Measurements from ENCODE around the gene YBX2. TPM values are rescaled to one million over a fixed set of nuclear protein-coding genes. Genes with fewer than 3 reads are reported as not detected.
"Not testable (repeated sequence)": the region's sequence is repeated elsewhere in the genome, so short reads cannot be mapped to it uniquely, and the experiment has no call there.

Gene YBX2
- total RNA-seq, 6 donors from 2014 or later = 0.14 to 2.2 (median 1.2) TPM; not detected in 1

DNA sequence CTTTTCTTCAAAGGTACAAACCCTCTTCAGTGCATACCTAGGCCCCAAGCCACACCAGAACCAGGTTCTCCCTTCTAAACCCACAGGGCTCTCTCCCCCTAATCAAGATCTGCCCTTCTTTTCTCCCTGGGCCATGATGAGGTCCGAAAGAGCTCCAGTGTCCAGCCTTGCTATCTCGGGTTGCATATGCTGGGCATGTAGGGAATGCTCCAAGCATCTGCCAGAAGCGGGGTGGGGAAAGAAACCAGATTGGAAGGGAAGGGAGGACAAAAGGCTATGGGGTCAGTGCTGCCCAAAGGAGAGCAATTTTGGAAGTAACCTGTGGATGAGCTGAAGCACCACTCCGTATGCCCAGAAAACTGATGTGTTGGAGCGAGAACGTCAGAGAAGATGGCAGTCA lies 45.2 kb downstream of the YBX2 start:
- H3K4me1 ChIP-seq = peaks cover 31 to 37% (median 33%) of the 10 kb centered on the region in 4 donors
- H3K36me3 ChIP-seq = peaks cover 3 to 31% (median 27%) of the 10 kb centered on the region in 4 donors
- no peaks in the 10 kb centered on the region for H3K9me3 ChIP-seq
- DNase-seq = no peak
- H3K4me3 ChIP-seq = peak overlapping the region in 1 of 4 donors; percentile 96
- TF ChIP-seq EP300 (IDR thresholded peaks at IDR 0.05) (no peak), POLR2A (IDR thresholded peaks at IDR 0.05) (no peak), POLR2AphosphoS5 (IDR thresholded peaks at IDR 0.05) (no peak)
- TF ChIP-seq, protein P1, sequence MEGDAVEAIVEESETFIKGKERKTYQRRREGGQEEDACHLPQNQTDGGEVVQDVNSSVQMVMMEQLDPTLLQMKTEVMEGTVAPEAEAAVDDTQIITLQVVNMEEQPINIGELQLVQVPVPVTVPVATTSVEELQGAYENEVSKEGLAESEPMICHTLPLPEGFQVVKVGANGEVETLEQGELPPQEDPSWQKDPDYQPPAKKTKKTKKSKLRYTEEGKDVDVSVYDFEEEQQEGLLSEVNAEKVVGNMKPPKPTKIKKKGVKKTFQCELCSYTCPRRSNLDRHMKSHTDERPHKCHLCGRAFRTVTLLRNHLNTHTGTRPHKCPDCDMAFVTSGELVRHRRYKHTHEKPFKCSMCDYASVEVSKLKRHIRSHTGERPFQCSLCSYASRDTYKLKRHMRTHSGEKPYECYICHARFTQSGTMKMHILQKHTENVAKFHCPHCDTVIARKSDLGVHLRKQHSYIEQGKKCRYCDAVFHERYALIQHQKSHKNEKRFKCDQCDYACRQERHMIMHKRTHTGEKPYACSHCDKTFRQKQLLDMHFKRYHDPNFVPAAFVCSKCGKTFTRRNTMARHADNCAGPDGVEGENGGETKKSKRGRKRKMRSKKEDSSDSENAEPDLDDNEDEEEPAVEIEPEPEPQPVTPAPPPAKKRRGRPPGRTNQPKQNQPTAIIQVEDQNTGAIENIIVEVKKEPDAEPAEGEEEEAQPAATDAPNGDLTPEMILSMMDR (IDR thresholded peaks at IDR 0.05) = no peak
- 85 to 86% methylated on average over 6 of the region's 6 CpGs for WGBS, 2 donors
- H3K27ac ChIP-seq = no peak overlapping the region
- no peaks in the 10 kb centered on the region for H3K27me3 ChIP-seq
- ATAC-seq (ENCODE audit: low FRiP score in 2 of 2) = no peak

DNA sequence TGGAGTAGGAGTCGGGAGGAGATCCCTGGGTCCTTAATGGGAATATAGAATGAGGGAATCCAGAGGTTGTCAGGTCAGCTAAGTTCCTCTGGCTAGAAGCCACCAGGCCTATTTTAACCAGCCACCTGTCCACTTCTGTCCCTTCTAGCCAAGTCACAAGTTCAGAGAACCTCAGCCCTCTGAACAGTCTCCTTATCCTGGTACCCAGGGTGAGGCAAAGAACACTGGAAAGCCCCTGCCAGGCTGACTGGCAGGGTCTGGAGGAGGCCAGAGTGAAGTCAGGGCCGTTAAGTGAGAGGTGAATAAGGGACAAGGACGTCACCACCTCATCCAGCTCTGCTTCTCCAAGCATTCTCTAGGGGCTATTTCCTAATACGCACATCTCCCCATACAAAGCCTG lies 45.6 kb downstream of the YBX2 start:
- TF ChIP-seq POLR2A (IDR thresholded peaks at IDR 0.05) (no peak), POLR2AphosphoS5 (IDR thresholded peaks at IDR 0.05) (no peak), EP300 (IDR thresholded peaks at IDR 0.05) (no peak)
- TF ChIP-seq, protein P1 (IDR thresholded peaks at IDR 0.05) = no peak
- Histone ChIP-seq H3K27ac (no peak overlapping the region), H3K9me3 (no peaks in the 10 kb centered on the region), H3K36me3 (peaks cover 0 to 33% (median 28%) of the 10 kb centered on the region in 4 donors), H3K4me1 (peaks cover 31 to 40% (median 34%) of the 10 kb centered on the region in 4 donors), H3K4me3 (no peak overlapping the region), H3K27me3 (no peaks in the 10 kb centered on the region)
- DNase-seq (no peak), ATAC-seq (ENCODE audit: low FRiP score in 2 of 2) (no peak)
- 67 to 82% methylated on average over 4 of the region's 4 CpGs for WGBS, 2 donors

DNA sequence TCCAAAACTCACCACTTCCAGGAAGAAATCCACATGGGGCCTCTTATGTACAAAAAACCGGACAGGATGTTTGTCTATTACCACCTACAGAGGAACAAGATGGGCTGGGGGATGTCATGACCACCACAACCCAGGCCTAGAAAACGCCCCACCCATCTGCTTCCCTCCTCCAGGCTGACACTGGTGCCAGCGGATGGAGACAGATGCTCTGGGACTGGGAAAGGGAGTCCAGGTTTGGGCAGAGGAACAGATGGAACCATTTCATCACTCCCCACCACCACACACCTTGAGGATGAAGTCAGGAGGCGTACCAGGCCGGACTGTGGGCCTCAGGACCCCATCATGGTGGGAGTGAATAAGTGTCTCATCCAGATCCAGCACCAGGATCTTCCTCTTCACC lies 47.7 kb downstream of the YBX2 start:
- WGBS, 2 donors = 91 to 97% methylated on average over 4 to 5 of the region's 5 CpGs
- Histone ChIP-seq H3K27ac (no peak overlapping the region), H3K27me3 (no peaks in the 10 kb centered on the region), H3K36me3 (peaks cover 0 to 33% (median 28%) of the 10 kb centered on the region in 4 donors), H3K4me1 (peaks cover 25 to 38% (median 29%) of the 10 kb centered on the region in 4 donors), H3K9me3 (no peaks in the 10 kb centered on the region), H3K4me3 (no peak overlapping the region)
- no peak for DNase-seq
- TF ChIP-seq POLR2AphosphoS5 (IDR thresholded peaks at IDR 0.05) (no peak), EP300 (IDR thresholded peaks at IDR 0.05) (no peak), POLR2A (IDR thresholded peaks at IDR 0.05) (no peak)
- TF ChIP-seq, protein P1 (IDR thresholded peaks at IDR 0.05) = no peak
- ATAC-seq (ENCODE audit: low FRiP score in 2 of 2) = no peak

DNA sequence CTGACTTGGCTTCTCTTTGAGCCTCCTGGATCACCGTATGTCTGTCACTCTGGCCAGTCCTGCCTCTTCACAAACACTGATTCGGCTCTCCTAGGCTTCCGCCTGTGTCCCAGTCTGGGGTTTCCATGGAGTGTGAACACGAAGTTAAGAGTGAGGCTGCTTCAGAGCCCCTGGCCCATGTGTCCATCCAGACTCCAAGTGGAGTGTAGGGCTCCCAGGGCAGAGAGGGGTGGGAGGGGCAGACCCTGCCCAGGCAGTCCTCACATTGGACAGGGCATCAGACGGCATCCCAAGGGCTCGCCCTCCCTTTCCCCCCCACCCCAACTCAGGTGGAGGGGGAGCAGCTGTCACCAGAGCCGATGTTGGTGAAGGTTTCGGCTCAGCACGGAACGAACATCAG lies 50.6 kb downstream of the YBX2 start:
- WGBS, 2 donors = 84 to 85% methylated on average over 10 of the region's 10 CpGs
- peak overlapping the region; percentile 92 to 100 (median 97) for H3K27ac ChIP-seq
- ATAC-seq (ENCODE audit: low FRiP score in 2 of 2); DNase-seq; H3K27me3 ChIP-seq; H3K9me3 ChIP-seq: not testable (repeated sequence)
- peak overlapping the region in 2 of 4 donors; percentile 85 to 99 for H3K4me3 ChIP-seq
- H3K4me1 ChIP-seq = peaks cover 25 to 35% (median 29%) of the 10 kb centered on the region in 4 donors
- peaks cover 0 to 46% (median 36%) of the 10 kb centered on the region in 4 donors for H3K36me3 ChIP-seq

DNA sequence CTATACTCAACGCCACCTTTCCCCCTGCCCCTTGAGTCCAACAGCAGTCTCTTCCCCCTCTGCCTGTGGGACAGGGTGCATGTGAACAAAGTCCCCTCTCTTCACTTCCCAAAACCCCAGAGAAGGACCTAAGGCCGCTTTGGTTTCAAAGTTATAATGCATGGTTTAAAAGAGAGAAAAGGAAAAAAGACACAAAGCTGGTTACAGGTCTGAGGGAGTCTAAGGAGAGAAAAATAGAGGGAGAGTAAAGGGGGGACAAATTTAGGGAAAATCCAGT lies 51.0 kb downstream of the YBX2 start:
- TF ChIP-seq POLR2A (IDR thresholded peaks at IDR 0.05) (no peak), EP300 (IDR thresholded peaks at IDR 0.05) (no peak), POLR2AphosphoS5 (IDR thresholded peaks at IDR 0.05) (no peak)
- TF ChIP-seq, protein P1 (IDR thresholded peaks at IDR 0.05) = no peak
- 35 to 38% methylated on average over 2 of the region's 2 CpGs for WGBS, 2 donors
- ATAC-seq (ENCODE audit: low FRiP score in 2 of 2) (no peak), DNase-seq (no peak)
- Histone ChIP-seq H3K4me1 (peaks cover 23 to 30% (median 26%) of the 10 kb centered on the region in 4 donors), H3K27ac (peak overlapping the region; percentile 92 to 100 (median 97)), H3K4me3 (peak overlapping the region in 3 of 4 donors; percentile 76 to 99 (median 85)), H3K9me3 (no peaks in the 10 kb centered on the region), H3K27me3 (no peaks in the 10 kb centered on the region), H3K36me3 (peaks cover 0 to 46% (median 36%) of the 10 kb centered on the region in 4 donors)
